ENCODE measurements around the gene SGTA. TPM values are rescaled to one million over a fixed set of nuclear protein-coding genes. Genes with fewer than 3 reads are reported as not detected.

SGTA gene
- total and polyA plus RNA-seq, 2 experiments from 2014 or later = 71.6 to 102 TPM

DNA sequence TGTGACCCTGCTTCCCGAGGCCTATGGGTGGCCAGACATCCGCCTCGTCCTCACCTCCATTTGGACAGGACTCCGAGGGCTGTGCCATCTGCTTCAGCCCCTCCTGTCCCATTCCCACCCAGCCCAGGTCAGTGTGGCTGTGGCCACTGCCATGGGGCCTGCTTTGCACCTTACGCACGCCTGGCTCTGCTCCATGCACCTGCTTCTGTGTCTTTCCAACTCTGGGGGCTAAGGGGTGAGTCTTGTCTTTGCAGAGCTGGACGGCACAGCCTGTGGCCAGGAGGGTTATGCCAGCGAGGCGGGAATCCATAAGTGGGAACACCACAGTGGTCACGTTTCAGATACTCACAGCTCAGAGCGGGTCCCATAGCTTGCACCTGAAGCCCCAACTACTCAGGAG lies 31.4 kb upstream of the SGTA start (continued):
- TF ChIP-seq ZNF462 (CRISPR knock-in tag; IDR thresholded peaks at IDR 0.05) (no peak), STAT1 (IDR thresholded peaks at IDR 0.05; ENCODE audit: unreplicated experiment) (no peak), REST (IDR thresholded peaks at IDR 0.05; ENCODE audit: unreplicated experiment) (no peak)
- TF ChIP-seq, protein P1, sequence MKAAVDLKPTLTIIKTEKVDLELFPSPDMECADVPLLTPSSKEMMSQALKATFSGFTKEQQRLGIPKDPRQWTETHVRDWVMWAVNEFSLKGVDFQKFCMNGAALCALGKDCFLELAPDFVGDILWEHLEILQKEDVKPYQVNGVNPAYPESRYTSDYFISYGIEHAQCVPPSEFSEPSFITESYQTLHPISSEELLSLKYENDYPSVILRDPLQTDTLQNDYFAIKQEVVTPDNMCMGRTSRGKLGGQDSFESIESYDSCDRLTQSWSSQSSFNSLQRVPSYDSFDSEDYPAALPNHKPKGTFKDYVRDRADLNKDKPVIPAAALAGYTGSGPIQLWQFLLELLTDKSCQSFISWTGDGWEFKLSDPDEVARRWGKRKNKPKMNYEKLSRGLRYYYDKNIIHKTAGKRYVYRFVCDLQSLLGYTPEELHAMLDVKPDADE (IDR thresholded peaks at IDR 0.05) = no peak
